LNCaP clone FGC (cell line): ENCODE data around the gene LTBP2.
"Not testable (repeated sequence)": the region's sequence is repeated elsewhere in the genome, so short reads cannot be mapped to it uniquely, and the experiment has no call there.

Source experiments
- DNase-seq: peaks from one replicate; pipeline ENCODE4 v3.0.0-alpha.2; 2011; ENCODE audit warnings: low read depth
- H3K4me3 ChIP-seq: 2 replicates; pipeline ENCODE4 v1.5.1; 2011; ENCODE audit warnings: mild to moderate bottlenecking, low read depth, low read length, control low read depth
- TF ChIP-seq, protein P1 (sequence below): IDR thresholded peaks from 2 replicates; pipeline ENCODE4 v1.5.1; 2012; ENCODE audit warnings: mild to moderate bottlenecking; ENCODE audit not compliant: control insufficient read depth, insufficient read depth; ENCODE audit errors: extremely low read depth

Gene LTBP2

DNA sequence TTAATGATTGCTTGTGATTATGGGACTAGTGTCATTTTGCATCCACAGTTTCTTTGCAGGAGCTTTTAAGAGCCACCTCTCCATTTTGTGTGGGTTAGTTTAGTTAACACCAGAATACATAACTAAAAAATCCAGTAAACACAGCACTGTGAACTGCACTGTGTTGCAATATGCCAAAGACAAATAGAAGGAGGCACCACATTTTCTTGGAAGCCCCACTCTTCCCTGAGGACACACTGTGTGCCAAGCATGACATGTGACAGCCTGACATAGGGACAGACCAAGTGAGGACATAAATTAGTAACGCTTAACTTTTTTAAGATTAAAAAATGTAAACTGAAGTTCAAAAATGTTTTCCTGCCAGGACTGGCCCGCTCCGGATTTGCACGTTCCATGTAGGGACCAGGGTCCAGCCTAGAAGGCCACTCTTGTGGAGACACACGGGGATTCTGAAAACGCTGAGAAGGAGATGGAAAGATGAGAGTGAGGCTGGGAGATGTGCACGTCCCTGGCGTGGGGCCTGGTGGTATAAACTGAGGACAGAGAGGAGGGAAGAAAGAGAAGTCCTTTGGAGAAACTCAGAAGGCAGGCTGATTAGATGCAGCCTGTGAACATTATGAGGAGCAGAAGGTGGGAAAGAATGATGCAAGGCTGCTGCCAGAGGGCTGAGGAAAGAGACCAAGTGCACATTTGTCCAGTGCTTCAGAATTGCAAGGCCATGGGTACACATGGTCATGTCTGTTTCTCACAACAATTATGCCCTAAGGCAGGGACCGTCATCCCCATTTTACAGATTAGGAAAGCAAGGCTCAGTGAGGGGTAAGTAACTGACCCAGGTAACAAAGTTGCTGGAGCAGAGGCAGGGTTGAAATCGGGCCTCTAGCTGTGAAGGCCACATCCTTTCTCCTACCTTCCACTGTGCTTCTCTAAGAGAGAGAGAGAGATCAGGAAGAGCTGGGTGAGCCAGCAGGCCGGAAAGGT, 73.3 kb downstream of the LTBP2 start:
- no peak overlapping the region for H3K4me3 ChIP-seq
- no peak for DNase-seq
- TF ChIP-seq, protein P1, sequence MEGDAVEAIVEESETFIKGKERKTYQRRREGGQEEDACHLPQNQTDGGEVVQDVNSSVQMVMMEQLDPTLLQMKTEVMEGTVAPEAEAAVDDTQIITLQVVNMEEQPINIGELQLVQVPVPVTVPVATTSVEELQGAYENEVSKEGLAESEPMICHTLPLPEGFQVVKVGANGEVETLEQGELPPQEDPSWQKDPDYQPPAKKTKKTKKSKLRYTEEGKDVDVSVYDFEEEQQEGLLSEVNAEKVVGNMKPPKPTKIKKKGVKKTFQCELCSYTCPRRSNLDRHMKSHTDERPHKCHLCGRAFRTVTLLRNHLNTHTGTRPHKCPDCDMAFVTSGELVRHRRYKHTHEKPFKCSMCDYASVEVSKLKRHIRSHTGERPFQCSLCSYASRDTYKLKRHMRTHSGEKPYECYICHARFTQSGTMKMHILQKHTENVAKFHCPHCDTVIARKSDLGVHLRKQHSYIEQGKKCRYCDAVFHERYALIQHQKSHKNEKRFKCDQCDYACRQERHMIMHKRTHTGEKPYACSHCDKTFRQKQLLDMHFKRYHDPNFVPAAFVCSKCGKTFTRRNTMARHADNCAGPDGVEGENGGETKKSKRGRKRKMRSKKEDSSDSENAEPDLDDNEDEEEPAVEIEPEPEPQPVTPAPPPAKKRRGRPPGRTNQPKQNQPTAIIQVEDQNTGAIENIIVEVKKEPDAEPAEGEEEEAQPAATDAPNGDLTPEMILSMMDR: no peak

DNA sequence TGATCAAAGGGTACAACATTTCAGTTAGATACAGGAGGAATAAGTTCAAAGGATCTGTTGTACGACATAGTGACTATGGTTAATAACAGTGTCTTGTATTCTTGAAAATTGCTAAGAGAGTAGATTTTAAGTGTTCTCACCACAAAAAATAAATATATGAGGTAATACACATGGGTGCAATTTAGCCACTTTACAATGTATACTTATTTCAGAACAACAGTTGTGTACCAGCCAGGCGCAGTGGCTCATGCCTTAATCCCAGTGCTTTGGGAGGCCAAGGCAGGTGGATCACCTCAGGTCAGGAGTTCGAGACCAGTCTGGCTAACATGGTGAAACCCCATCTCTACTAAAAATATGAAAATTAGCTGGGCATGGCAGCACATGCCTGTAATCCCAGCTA, 75.7 kb downstream of the LTBP2 start:
- DNase-seq, H3K4me3 ChIP-seq: not testable (repeated sequence)

DNA sequence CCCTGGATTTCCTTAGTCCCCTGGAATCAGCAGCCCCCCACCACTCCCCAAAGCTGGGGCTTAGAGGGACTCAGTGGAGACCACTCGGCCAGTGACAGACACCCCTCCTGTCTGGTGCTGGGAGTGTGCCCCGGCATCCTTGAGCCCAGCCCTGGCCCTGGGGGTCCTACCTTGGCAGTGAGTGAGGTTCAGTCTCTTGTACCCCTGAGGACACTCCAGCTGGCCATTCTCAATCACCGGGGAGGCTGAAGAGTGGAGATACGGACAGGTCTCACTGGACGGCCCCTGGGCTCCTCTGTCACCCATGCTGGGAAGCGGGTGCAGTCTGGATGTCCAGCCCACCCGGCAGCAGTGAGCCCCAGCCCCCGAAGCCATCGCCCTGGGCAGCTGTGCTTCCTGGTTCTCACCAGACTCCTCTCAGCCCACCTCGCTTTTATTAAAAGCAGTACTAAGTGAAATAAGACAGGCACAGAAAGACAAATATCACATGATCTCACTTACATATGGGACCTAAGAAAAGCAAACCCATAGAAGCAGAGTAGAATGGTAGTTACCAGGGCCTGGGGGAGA, 76.2 kb downstream of the LTBP2 start:
- TF ChIP-seq, protein P1: no peak
- no peak for DNase-seq

DNA sequence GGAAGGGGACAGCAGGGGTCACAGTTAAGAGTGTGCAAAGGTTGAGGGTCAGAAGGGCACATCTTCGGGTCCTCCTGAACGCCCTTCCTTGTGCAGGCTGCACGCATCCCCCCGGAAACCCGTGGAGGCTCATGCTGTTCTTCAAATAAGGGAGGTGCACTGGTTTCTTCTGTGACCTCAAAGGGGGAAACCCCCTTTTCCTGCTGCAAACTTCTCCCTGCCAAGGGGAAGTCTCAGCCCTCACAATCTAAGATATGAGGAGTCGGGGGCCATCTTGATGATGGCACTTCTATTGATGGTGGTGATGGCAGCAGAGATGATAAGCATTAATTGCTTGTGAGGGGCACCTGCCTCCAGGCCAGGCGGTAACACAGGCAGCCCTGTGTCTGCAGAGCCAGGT, 78.5 kb downstream of the LTBP2 start:
- H3K4me3 ChIP-seq: no peak overlapping the region
- no peak for DNase-seq
- TF ChIP-seq, protein P1: no peak

More for the DNA sequence above, 76.2 kb downstream of the LTBP2 start:
- no peak overlapping the region for H3K4me3 ChIP-seq

DNA sequence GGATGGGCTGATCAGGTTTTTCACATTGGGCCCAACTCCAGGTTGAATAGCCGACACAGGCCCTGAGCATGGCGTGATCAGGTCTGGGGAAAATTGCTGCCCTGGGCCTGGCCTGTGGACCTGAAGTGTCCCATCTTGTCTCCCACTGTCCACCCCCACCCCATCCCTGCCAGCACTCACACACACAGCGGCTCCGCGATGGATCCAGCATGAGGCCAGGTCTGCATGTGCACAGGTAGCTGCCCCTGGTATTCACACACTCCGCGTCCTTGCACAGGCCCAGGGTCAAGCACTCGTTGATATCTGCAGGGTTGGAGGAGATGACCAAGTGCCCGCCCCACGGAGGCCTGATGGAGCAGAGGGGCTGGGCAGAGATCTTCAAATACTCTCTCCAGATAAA, 79.8 kb downstream of the LTBP2 start:
- DNase-seq: no peak
- TF ChIP-seq, protein P1: no peak

DNA sequence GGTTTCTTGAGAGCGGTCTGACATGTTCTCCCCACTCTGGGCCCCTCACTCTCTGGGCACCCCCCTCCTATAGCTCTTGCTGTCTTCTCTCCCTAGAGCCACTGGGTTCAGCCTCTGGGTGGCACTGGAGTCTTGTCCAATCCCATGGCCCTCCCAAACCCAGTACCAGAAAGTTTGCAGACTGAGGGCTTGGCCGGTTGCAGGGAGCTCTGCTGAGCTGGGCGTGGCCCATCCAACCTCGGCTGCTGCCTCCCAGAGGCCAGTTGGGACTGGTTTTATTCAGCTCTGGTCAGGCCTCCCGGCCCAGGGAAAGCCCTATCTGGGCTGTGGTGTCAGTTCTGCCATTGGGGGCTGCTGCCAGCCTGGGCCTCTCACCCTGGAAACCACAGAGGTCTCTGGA, 80.6 kb downstream of the LTBP2 start:
- no peak overlapping the region for H3K4me3 ChIP-seq
- no peak for DNase-seq
- TF ChIP-seq, protein P1: peak; percentile 36; the same call in 1 of the 2 replicates

More for the DNA sequence above, 79.8 kb downstream of the LTBP2 start:
- H3K4me3 ChIP-seq: no peak overlapping the region

DNA sequence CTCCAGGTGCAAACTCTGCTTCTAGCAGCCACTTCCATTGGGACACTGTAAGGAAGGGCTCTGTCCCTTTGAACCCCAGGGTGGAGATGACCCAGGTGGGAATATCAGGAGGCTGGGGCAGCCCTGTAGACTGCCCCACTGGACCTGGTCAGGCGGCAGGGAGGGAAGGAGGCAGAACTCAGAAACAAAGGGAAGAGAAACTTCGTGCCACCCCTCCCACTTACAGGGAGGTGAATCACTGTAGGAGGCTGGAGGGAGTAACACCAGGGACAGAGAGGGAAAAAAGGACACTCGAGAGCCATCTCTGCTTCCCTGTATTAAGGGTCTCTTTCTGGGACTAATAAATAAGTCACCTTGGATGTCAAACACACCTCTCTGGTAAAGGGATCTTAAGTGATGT, 81.0 kb downstream of the LTBP2 start:
- no peak for DNase-seq
- TF ChIP-seq, protein P1: no peak
- H3K4me3 ChIP-seq: no peak overlapping the region
